GM21723 (cell line): ENCODE data around the gene PLCH1.
"Not testable (repeated sequence)": the region's sequence is repeated elsewhere in the genome, so short reads cannot be mapped to it uniquely, and the experiment has no call there.

Source experiments
- ATAC-seq: cut with Tn5 transposase; IDR thresholded peaks from one replicate; pipeline ENCODE4 v1.9.1; 2021; ENCODE audit warnings: mild to moderate bottlenecking, moderate library complexity; ENCODE audit not compliant: unreplicated experiment

Gene PLCH1

GRCh38 chr3:155646669-155647068 is 98.2 kb downstream of the PLCH1 start:
- ATAC-seq, result no peak

- ATAC-seq, result no peak
Observed at GRCh38 chr3:155646128-155646527, 98.7 kb downstream of the PLCH1 start.

GRCh38 chr3:155643581-155644165 is 101.2 kb downstream of the PLCH1 start:
- ATAC-seq, result no peak

GRCh38 chr3:155641956-155642355 is 102.9 kb downstream of the PLCH1 start:
- no peak for ATAC-seq

GRCh38 chr3:155640098-155640497 is 104.8 kb downstream of the PLCH1 start:
- ATAC-seq, result no peak

- ATAC-seq, result no peak
Observed at GRCh38 chr3:155639462-155640055, 105.3 kb downstream of the PLCH1 start.

- not testable (repeated sequence) for ATAC-seq
Observed at GRCh38 chr3:155638461-155638860, 106.4 kb downstream of the PLCH1 start.

- ATAC-seq, result no peak
Observed at GRCh38 chr3:155637567-155637966, 107.3 kb downstream of the PLCH1 start.

- no peak for ATAC-seq
Observed at GRCh38 chr3:155635056-155635455, 109.8 kb downstream of the PLCH1 start.

GRCh38 chr3:155634121-155634719 is 110.7 kb downstream of the PLCH1 start:
- no peak for ATAC-seq

GRCh38 chr3:155631323-155632019 is 113.4 kb downstream of the PLCH1 start:
- no peak for ATAC-seq

GRCh38 chr3:155629556-155629955 is 115.3 kb downstream of the PLCH1 start:
- no peak for ATAC-seq

- ATAC-seq, result no peak
Observed at GRCh38 chr3:155629056-155629455, 115.8 kb downstream of the PLCH1 start.

- ATAC-seq, result not testable (repeated sequence)
Observed at GRCh38 chr3:155622647-155623046, 122.2 kb downstream of the PLCH1 start.

GRCh38 chr3:155620552-155620951 is 124.3 kb downstream of the PLCH1 start:
- ATAC-seq, result not testable (repeated sequence)

- no peak for ATAC-seq
Observed at GRCh38 chr3:155619118-155619915, 125.6 kb downstream of the PLCH1 start.

GRCh38 chr3:155618543-155618942 is 126.3 kb downstream of the PLCH1 start:
- no peak for ATAC-seq

- no peak for ATAC-seq
Observed at GRCh38 chr3:155617346-155617925, 127.4 kb downstream of the PLCH1 start.

GRCh38 chr3:155615141-155615540 is 129.7 kb downstream of the PLCH1 start:
- ATAC-seq, result not testable (repeated sequence)

- ATAC-seq, result not testable (repeated sequence)
Observed at GRCh38 chr3:155614410-155614809, 130.5 kb downstream of the PLCH1 start.

- ATAC-seq, result no peak
Observed at GRCh38 chr3:155611456-155611855, 133.4 kb downstream of the PLCH1 start.
